ENCODE data around the gene KRT9.

The KRT9 gene

GRCh38 chr17:41516147-41516829 lies 55.6 kb downstream of the KRT9 start:
- Histone ChIP-seq H2BK120ac (ENCODE audit: low read depth, low read length) (no peak overlapping the region), H3K9ac (ENCODE audit: low read length) (no peak overlapping the region), H4K5ac (ENCODE audit: low read length) (no peak overlapping the region), H3K56ac (ENCODE audit: low read length) (no peak overlapping the region), H3K79me1 (ENCODE audit: low read length) (no peaks in the 10 kb centered on the region), H3K23ac (ENCODE audit: low read length) (no peak overlapping the region), H3K79me2 (ENCODE audit: control insufficient read depth, insufficient read depth, low read length) (no peaks in the 10 kb centered on the region), H3K4me2 (ENCODE audit: low read length) (no peak overlapping the region), H2AK5ac (ENCODE audit: low read length) (no peak overlapping the region), H3K27ac (ENCODE audit: low read depth, low read length) (no peak overlapping the region), H3K4me1 (ENCODE audit: control insufficient read depth, low read depth, low read length) (no peaks in the 10 kb centered on the region), H2BK5ac (ENCODE audit: low read length) (no peak overlapping the region), H2BK15ac (replicated peaks; ENCODE audit: low read depth) (no peak overlapping the region), H4K8ac (ENCODE audit: low read depth, low read length) (no peak overlapping the region), H3K36me3 (ENCODE audit: control insufficient read depth, insufficient read depth, low read length) (no peaks in the 10 kb centered on the region), H3K27me3 (ENCODE audit: insufficient read depth, low read length, poor library complexity) (no peaks in the 10 kb centered on the region), H3K18ac (ENCODE audit: low read length) (no peak overlapping the region), H3K4ac (ENCODE audit: low read depth, low read length) (no peak overlapping the region), H3K4me3 (ENCODE audit: low read length) (no peak overlapping the region)
- no CpG with 5 or more reads among the region's 14 CpGs for WGBS (ENCODE audit: extremely low coverage, insufficient coverage, low lambda C conversion rate)
- no peak for DNase-seq

Measured in mesendoderm (in vitro differentiated cells).